MM.1S (cell line): ENCODE data around the gene CX3CL1.

Experiments used
- EZH2 ChIP-seq: fragments of 300-600 bp; sonication (generic); optimal IDR thresholded peaks from 2 replicates; pipeline ENCODE3; 2017; ENCODE audit warnings: low read depth, mild to moderate bottlenecking, antibody characterized with exemption, low read length, mixed read lengths
- EZH2phosphoT487 ChIP-seq: fragments of 300-600 bp; sonication (generic); IDR thresholded peaks from 2 replicates; pipeline ENCODE4 v1.6.1; 2018; ENCODE audit warnings: antibody characterized with exemption, low read length
- TF ChIP-seq, protein P1 (sequence below): fragments of 300-600 bp; sonication (generic); IDR thresholded peaks from 2 replicates; pipeline ENCODE4 v1.5.1; 2016; ENCODE audit warnings: antibody characterized with exemption, low read length, mixed read lengths

DNA sequence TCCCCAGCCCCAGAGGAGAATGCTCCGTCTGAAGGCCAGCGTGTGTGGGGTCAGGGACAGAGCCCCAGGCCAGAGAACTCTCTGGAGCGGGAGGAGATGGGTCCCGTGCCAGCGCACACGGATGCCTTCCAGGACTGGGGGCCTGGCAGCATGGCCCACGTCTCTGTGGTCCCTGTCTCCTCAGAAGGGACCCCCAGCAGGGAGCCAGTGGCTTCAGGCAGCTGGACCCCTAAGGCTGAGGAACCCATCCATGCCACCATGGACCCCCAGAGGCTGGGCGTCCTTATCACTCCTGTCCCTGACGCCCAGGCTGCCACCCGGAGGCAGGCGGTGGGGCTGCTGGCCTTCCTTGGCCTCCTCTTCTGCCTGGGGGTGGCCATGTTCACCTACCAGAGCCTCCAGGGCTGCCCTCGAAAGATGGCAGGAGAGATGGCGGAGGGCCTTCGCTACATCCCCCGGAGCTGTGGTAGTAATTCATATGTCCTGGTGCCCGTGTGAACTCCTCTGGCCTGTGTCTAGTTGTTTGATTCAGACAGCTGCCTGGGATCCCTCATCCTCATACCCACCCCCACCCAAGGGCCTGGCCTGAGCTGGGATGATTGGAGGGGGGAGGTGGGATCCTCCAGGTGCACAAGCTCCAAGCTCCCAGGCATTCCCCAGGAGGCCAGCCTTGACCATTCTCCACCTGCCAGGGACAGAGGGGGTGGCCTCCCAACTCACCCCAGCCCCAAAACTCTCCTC, 10.4 kb downstream of the CX3CL1 start:
- TF ChIP-seq EZH2 (no peak), EZH2phosphoT487 (no peak)
- TF ChIP-seq, protein P1, sequence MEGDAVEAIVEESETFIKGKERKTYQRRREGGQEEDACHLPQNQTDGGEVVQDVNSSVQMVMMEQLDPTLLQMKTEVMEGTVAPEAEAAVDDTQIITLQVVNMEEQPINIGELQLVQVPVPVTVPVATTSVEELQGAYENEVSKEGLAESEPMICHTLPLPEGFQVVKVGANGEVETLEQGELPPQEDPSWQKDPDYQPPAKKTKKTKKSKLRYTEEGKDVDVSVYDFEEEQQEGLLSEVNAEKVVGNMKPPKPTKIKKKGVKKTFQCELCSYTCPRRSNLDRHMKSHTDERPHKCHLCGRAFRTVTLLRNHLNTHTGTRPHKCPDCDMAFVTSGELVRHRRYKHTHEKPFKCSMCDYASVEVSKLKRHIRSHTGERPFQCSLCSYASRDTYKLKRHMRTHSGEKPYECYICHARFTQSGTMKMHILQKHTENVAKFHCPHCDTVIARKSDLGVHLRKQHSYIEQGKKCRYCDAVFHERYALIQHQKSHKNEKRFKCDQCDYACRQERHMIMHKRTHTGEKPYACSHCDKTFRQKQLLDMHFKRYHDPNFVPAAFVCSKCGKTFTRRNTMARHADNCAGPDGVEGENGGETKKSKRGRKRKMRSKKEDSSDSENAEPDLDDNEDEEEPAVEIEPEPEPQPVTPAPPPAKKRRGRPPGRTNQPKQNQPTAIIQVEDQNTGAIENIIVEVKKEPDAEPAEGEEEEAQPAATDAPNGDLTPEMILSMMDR, result no peak
